Activated CD4-positive, alpha-beta T cell treated with anti-CD3 and anti-CD28 coated beads, Interleukin-2, amount 50 U/mL, for 48 hours (primary cell): ENCODE results near the gene CAMK2G.
A peak's percentile ranks its signal among the peaks of the same experiment; 100 is the strongest.

Source experiments
- DNase-seq, 2 experiments: peaks; one replicate each; pipeline ENCODE4 v3.0.0-alpha.2; 2020

Gene CAMK2G

GRCh38 chr10:73763343-73763742 lies 111.0 kb downstream of the CAMK2G start:
- DNase-seq, result no peak

- peak in 1 of 2 experiments; percentile 39 for DNase-seq
These were observed 111.4 kb downstream of the CAMK2G start for GRCh38 chr10:73762915-73763314.
